ENCODE data around the gene HDAC1. TPM values are rescaled to one million over a fixed set of nuclear protein-coding genes. Genes with fewer than 3 reads are reported as not detected.
A peak's percentile ranks its signal among the peaks of the same experiment; 100 is the strongest.

Gene HDAC1
- total and polyA plus RNA-seq, 2 of the 13 experiments (the other 11 are each of a cell fraction or from before 2014, with no cell fraction given), result 93.5 to 189 TPM

- TF ChIP-seq GLMP (CRISPR knock-in tag; IDR thresholded peaks at IDR 0.05; ENCODE audit: borderline replicate concordance) (no peak), NCOA2 (CRISPR knock-in tag; IDR thresholded peaks at IDR 0.05) (0 out of 2 replicates have a peak, but pooled peaks have one; percentile 4), ZXDC (CRISPR knock-in tag; IDR thresholded peaks at IDR 0.05) (no peak), ZBTB1 (CRISPR knock-in tag; IDR thresholded peaks at IDR 0.05; ENCODE audit: borderline replicate concordance) (no peak), POGZ (CRISPR knock-in tag; IDR thresholded peaks at IDR 0.05) (no peak), PCBP2 (optimal IDR thresholded peaks at IDR 0.05; ENCODE audit: low read depth, low read length, poor library complexity, severe bottlenecking) (no peak), ZNF768 (CRISPR knock-in tag; IDR thresholded peaks at IDR 0.05) (peak; percentile 49; the same call in 1 of the 2 replicates), ZNF703 (CRISPR knock-in tag; IDR thresholded peaks at IDR 0.05; ENCODE audit: borderline replicate concordance) (no peak), TMF1 (CRISPR knock-in tag; IDR thresholded peaks at IDR 0.05; ENCODE audit: low read depth) (no peak), AHDC1 (CRISPR knock-in tag; IDR thresholded peaks at IDR 0.05; ENCODE audit: borderline replicate concordance) (no peak), FOXO1 (CRISPR knock-in tag; IDR thresholded peaks at IDR 0.05) (no peak; the same call in 1 of the 2 replicates), ZMYM3 (CRISPR knock-in tag; IDR thresholded peaks at IDR 0.05) (no peak), EEA1 (CRISPR knock-in tag; IDR thresholded peaks at IDR 0.05; ENCODE audit: borderline replicate concordance) (peak; percentile 65; the same call in 1 of the 2 replicates), NFATC3 (CRISPR knock-in tag; IDR thresholded peaks at IDR 0.05) (no peak), ZNF17 (CRISPR knock-in tag; IDR thresholded peaks at IDR 0.05) (no peak), FOXC1 (CRISPR knock-in tag; IDR thresholded peaks at IDR 0.05; ENCODE audit: borderline replicate concordance) (no peak; the same call in 1 of the 2 replicates), SP4 (CRISPR knock-in tag; IDR thresholded peaks at IDR 0.05) (peak; percentile 70), ZBTB7A (CRISPR knock-in tag; IDR thresholded peaks at IDR 0.05) (no peak), PLSCR1 (CRISPR knock-in tag; IDR thresholded peaks at IDR 0.05; ENCODE audit: borderline replicate concordance) (no peak)
Measured at GRCh38 chr1:32335790-32336590, 44.1 kb downstream of the HDAC1 start, which contains the start of gene MARCKSL1 (continued).

Measured in HepG2 (cell line).